ENCODE measurements around the gene IFNAR1.
"Not testable (repeated sequence)": the region's sequence is repeated elsewhere in the genome, so short reads cannot be mapped to it uniquely, and the experiment has no call there.

IFNAR1 gene

DNA sequence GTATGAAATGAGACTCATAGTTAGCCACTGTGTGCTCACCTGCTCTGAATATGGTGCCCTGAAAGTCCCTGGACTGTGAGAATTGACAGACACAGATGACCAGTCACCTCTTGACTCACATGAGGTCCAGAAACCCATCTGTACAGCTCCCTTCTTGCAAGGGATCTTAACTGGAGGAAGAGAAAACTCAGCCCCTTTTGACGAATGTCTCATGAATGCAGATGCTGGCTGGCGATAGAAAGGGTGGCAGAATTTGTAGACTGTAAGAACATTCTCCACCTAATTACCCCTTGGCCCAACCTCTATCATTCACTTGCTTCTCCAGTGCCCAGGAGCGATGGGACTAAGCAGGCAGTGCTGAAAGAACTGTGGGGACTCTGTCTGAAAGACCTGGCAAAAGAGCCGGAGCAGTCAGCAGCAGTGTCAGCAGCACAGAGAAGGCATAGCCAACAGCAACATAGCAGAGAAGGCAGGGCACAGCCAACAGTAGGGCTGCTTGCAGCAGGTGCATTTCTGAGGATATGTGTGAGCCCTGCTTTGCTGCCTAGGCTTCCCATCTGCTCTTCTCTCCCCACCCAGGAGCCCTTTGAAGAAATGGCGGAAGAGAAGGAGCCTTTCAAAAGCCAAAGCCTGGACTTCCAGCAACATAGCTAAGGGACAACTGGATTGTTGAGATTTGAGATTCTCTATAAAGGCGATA is 52.6 kb downstream of the IFNAR1 start:
- no peak for DNase-seq (ENCODE audit: low spot score)

GRCh38 chr21:33378081-33378480 is 53.3 kb downstream of the IFNAR1 start:
- DNase-seq (ENCODE audit: low spot score) = no peak

- DNase-seq (ENCODE audit: low spot score) = not testable (repeated sequence)
These were observed 55.2 kb downstream of the IFNAR1 start for GRCh38 chr21:33379934-33380333.

GRCh38 chr21:33380483-33380998 is 55.8 kb downstream of the IFNAR1 start:
- DNase-seq (ENCODE audit: low spot score) = peak; percentile 48

- not testable (repeated sequence) for DNase-seq (ENCODE audit: low spot score)
These were observed 56.6 kb downstream of the IFNAR1 start for GRCh38 chr21:33381381-33381780.

DNA sequence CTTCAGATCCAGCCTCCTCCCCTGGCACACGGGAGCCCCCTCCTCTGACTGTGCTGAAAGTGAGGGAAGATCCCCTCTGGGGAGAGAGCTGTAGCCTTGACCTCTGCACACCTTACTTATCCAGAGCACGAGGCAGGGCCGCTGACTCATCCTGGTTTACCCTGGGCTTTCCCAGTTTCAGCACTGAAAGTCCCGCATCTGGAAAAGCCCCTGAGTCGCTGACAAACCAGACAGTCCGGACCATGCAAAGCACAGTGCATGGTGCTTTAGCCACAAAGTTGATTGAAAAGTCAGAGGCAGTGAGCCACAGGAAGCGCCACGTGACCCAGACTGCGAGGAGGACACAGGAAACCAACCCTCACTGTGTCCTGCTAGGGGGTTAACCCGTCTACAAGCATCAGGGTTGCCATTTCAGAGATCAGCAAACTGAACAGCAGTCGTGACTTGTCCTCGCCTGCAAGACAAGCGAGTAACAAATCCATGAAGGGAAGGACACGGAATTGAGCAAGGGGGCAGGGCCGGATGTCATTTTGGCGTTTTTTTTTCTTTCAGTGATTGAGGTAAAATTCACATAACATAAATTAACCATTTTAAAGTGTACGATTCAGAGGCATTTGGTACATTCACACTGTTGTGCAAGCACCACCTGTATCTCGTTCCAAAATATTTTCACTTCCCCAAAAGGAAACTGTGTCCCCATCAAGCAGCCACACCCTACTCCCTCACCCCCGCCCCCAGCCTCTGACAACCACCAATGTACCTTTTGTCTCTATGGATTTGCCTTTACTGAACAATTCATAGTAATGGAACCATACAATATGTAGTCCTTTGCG is 58.5 kb downstream of the IFNAR1 start:
- DNase-seq (ENCODE audit: low spot score) = peak; percentile 57

GRCh38 chr21:33384841-33385331 is 60.1 kb downstream of the IFNAR1 start:
- no peak for DNase-seq (ENCODE audit: low spot score)

- no peak for DNase-seq (ENCODE audit: low spot score)
These were observed 61.5 kb downstream of the IFNAR1 start for GRCh38 chr21:33386222-33386784.

- no peak for DNase-seq (ENCODE audit: low spot score)
These were observed 62.5 kb downstream of the IFNAR1 start for GRCh38 chr21:33387294-33387693.

DNA sequence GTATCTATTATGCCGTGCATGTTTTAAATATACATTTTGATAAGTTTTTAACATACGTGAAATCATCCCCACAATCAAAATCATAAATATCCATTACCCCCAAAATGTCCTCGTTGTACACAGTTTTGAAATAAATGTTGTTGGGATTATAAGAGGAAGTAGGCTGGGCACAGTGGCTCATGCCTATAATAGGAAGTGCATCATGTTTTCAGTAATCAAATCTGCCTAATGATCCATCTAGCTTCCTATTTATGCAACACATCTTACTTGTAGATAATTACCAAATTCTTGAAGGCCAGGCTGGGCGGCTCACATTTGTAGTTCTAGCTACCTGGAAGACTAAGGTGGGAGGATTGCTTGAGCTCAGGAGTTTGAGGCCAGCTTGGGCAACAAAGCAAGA is 63.4 kb downstream of the IFNAR1 start:
- DNase-seq (ENCODE audit: low spot score) = peak; percentile 30

- DNase-seq (ENCODE audit: low spot score) = no peak
These were observed 65.7 kb downstream of the IFNAR1 start for GRCh38 chr21:33390479-33390878.

- DNase-seq (ENCODE audit: low spot score) = no peak
These were observed 66.9 kb downstream of the IFNAR1 start for GRCh38 chr21:33391656-33392055.

GRCh38 chr21:33392284-33392985 is 67.7 kb downstream of the IFNAR1 start:
- DNase-seq (ENCODE audit: low spot score) = no peak

- no peak for DNase-seq (ENCODE audit: low spot score)
These were observed 68.6 kb downstream of the IFNAR1 start for GRCh38 chr21:33393348-33393747.

GRCh38 chr21:33394260-33394659 is 69.5 kb downstream of the IFNAR1 start:
- DNase-seq (ENCODE audit: low spot score) = no peak

DNA sequence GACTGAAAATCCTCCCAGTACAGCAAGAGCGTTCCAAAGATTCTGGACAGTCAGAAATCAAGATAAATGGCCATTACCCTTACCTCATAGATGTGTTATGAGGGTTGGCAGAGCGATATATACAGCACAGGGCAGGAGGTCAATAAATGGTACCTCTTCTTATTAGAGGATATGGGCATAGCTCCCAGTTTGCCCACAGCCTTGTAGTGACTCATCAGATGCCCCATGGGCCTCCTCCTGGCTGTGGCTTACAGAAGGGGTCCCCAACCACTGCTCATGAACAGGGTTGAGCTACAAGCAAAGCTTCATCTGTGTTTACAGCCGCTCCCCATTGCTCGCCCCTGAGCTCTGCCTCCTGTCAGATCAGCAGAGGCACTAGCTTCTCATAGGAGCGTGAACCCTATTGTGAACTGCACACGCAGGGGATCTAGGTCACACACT is 71.1 kb downstream of the IFNAR1 start:
- no peak for DNase-seq (ENCODE audit: low spot score)

GRCh38 chr21:33396436-33396835 is 71.7 kb downstream of the IFNAR1 start:
- DNase-seq (ENCODE audit: low spot score) = no peak

DNA sequence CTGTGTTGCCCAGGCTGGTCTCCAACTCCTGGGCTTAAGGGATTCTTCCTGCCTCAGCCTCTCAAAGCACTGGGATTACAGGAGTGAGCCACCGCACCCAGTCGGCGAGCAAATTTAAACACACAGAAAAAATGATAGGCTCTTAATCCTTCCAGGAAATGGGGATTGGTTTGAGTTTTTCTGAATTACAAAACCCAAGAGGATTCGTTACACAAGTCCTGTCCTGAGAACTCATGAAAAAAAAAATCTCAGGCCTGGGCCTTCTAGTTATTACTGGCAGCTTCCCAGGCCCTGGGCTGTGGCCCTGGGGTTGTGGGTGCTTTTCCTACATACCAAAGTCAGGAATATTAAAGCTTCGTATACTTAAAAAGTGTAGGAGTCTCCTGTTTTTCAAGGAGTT is 72.2 kb downstream of the IFNAR1 start:
- DNase-seq (ENCODE audit: low spot score) = no peak

- no peak for DNase-seq (ENCODE audit: low spot score)
These were observed 72.9 kb downstream of the IFNAR1 start for GRCh38 chr21:33397717-33398116.

- DNase-seq (ENCODE audit: low spot score) = no peak
These were observed 73.6 kb downstream of the IFNAR1 start for GRCh38 chr21:33398361-33398760.

DNA sequence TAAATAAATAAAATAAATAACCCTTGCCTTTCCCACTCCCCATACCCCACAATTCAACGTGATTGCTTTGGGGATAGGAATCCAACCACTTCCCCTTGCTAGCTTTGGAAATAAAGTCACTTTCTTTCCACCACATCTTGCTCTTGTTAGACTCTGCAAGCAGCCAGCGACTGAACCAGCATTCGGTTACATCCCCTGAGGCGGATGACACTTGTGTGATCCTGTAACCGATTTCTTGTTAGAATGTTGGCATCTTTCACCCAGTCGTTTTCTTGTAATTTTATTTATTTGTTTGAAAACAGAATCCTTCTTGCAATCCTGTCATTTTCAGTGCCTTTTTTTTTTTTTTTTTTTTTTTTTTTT is 76.8 kb downstream of the IFNAR1 start:
- no peak for DNase-seq (ENCODE audit: low spot score)
